ENCODE measurements around the gene ITPR2.

ITPR2 gene

DNA sequence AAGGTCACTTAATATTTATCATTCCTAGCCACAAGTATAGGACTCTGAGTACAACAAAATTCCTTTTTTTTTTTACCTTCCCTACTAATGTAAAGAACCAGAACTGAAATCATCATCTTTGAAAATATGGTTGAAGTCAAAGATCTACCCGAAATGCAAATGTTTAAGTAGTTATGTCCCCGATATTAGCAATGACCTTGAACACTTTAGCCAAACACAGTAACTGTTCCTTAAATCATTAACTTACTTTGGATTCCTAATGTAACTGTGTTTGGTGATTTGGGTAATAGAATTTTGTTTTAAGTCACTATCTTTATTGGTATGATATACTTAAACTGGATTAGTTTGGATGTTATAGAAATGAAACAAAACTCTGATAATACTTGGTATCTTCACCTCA lies 14.4 kb downstream of the ITPR2 start:
- DNase-seq, result no peak

- DNase-seq, result no peak
These were observed 14.8 kb downstream of the ITPR2 start for GRCh38 chr12:26818201-26818600.

GRCh38 chr12:26817183-26817591 lies 15.8 kb downstream of the ITPR2 start:
- peak; percentile 9 for DNase-seq

DNA sequence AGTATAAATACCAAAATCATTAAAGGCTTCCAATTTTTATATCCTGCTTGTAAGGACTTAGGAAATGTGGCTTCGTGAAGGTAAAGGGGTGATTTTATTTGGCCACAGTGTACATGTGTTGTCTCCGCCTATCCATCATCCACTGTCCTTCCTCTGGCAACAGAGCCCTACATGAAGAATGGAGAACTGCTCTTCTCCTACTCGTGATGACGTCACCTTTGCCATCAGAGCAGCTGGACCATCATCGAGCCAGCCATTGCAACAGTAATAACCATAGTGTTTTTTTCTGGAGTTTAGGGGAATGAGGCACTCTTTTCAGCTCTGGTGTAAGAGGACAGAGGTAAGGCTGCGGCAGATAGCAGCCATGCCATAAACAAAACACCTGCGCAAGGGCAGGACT lies 19.2 kb downstream of the ITPR2 start:
- DNase-seq, result peak; percentile 2

DNA sequence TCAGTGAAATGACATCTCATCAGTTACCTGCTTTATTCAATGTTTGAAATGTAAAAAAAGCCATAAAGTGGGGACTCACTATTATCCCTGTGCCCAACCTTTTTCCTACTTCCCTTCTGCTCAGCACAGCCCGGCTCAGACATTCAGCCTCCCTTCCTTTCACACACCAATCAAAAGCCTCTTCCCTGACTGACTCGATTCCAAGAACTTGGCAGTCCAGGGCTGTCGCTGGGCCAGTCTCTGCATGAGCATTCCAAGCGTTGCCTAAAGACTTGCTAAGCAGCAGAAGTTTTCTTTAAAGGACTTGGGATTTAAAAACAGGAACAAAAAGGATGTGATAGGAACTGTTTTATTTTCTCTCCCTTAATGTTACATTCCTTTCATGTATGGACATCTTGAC lies 22.7 kb downstream of the ITPR2 start:
- no peak for DNase-seq

- no peak for DNase-seq
These were observed 23.2 kb downstream of the ITPR2 start for GRCh38 chr12:26809611-26810285.

- no peak for DNase-seq
These were observed 24.1 kb downstream of the ITPR2 start for GRCh38 chr12:26808766-26809476.

DNA sequence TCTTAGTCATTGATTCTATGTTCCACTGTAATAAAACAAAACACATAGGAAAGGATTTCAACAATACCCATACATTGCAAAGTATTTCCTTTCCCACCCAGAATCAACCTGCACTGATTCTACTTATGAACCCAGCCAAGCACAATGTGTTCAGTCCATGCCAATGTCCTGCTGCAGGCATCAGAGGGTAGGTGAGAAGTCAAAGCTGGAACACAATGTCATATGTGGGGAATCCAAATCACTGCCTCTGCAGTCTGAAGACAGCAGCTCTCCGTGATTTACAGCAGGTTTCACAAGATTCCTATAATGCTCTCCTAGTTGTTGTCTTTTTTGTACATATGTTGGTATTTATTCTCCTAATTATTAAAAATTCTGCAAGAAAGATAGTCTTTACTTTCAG lies 25.7 kb downstream of the ITPR2 start:
- no peak for DNase-seq

GRCh38 chr12:26806556-26806955 lies 26.4 kb downstream of the ITPR2 start:
- DNase-seq, result no peak

DNA sequence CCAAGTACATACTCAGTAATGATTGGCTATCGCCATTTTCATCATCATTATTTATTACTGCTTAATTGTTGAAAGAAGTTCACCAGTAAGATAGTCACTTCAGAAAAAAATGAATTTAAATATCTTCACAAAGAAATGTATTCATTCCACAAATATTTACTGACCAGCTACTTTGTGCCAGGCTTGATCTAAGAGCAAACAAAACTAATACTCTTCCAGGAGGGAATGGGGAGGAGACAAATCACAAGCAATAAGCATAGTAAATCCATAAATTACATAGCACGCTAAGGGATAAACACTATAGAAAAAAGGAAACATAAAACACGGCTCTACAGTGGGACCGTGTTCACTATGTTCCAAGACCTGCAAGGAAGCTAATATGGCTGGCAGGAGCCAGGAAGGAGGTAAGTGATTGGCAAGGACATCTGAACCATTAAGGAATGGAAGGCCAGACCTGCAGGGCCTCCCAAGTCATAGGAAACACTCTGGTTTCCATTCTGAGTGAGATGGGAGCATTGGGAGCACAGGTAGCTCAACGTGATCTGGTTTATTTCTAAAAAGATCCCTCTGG lies 27.5 kb downstream of the ITPR2 start:
- DNase-seq, result no peak

DNA sequence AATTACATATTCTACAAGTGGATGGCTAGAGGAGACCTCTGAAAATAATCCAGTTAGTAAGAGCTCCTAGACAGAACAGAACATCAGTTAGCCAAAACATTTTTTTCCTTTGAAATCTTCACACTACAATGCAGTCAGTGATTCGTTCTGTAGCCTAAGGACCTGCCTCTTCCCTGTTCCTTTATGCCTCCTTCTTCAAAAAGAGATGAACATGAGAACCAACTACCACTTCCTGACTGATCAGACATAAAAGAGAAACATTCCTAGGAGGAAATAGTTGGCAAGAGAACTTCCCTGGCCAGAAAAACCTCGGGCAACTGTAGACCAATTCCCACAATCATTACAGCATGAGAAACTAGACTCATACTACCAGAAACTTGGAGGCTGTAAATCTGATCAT lies 29.4 kb downstream of the ITPR2 start:
- DNase-seq, result no peak

- DNase-seq, result no peak
These were observed 31.5 kb downstream of the ITPR2 start for GRCh38 chr12:26801486-26801885.

- no peak for DNase-seq
These were observed 32.1 kb downstream of the ITPR2 start for GRCh38 chr12:26800858-26801257.

DNA sequence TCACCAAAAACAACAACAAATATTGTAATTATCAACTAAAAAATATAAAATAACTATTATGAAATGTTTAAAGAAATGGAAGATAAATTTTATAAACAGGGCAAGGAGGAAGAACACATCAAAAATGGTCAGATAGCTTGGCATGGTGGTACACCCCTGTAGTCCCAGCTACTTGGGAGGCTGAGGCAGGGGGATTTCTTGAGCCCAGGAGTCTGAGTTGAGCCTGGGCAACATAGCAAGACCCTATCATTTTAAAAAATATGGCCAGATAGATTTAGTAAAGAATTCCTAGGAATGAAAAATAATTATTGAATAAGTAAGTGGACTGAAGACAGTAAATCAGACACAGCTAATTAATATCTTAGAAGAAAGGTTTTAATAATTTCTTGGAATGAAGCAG lies 32.6 kb downstream of the ITPR2 start:
- DNase-seq, result no peak

DNA sequence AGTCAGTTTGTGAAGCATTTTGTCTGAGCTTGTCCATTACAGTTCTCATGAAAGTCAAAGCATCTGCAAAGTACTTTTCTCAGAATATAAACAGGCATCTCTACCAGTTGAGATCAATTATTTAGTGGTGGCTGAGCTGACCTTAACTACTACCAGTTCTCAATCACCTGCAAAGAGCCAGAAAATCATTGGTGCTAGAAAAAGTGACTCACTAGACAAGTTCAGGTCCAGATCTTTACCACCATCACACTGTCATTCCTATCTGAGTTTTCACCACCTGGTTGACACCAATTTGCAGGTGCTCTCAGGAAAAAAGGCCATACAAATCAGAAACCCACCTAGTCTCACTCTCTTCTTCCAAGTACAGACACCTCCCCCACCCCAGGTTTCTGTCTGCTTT lies 33.3 kb downstream of the ITPR2 start:
- DNase-seq, result no peak

- DNase-seq, result no peak
These were observed 34.4 kb downstream of the ITPR2 start for GRCh38 chr12:26798640-26799039.

DNA sequence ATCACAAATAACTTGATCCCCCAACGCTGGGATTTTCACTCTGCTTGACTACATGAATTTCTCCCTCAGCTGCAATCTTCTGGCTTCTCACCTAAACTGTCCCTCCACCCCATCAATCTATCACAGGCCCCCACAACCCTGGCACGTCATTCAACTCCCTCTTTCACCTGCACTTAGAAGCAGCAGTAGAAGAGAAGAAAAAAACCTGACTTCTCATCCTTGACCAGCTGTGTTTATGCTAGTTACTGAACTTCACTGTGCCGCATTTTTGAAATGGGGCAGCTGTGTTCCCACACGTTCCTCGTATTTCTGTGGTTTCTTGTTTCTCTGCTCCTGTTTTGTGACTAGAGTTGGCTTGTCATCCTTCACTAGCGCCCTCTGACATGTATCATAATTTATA lies 35.0 kb downstream of the ITPR2 start:
- DNase-seq, result no peak

DNA sequence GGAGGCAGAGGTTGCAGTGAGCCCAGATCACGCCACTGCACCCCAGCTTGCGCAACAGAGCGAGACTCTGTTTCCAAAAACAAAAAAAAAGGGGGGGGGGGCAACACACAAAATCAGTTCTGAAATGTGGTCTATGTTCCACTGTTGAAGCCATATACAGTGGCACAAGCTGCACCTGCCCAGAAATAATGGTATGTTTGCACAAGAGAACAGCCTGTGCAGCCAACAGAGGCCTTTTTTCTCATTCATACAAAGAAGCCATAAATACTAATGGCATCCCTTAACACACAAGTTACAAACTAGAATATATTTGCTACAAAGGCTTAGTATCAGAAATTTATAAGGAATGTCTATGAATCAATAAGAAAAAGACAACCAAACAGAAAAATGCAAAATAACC lies 37.1 kb downstream of the ITPR2 start:
- peak; percentile 9 for DNase-seq

GRCh38 chr12:26791301-26791791 lies 41.6 kb downstream of the ITPR2 start:
- no peak for DNase-seq

- DNase-seq, result no peak
These were observed 42.4 kb downstream of the ITPR2 start for GRCh38 chr12:26790645-26790994.

GRCh38 chr12:26789731-26790644 lies 43.0 kb downstream of the ITPR2 start:
- no peak for DNase-seq

DNA sequence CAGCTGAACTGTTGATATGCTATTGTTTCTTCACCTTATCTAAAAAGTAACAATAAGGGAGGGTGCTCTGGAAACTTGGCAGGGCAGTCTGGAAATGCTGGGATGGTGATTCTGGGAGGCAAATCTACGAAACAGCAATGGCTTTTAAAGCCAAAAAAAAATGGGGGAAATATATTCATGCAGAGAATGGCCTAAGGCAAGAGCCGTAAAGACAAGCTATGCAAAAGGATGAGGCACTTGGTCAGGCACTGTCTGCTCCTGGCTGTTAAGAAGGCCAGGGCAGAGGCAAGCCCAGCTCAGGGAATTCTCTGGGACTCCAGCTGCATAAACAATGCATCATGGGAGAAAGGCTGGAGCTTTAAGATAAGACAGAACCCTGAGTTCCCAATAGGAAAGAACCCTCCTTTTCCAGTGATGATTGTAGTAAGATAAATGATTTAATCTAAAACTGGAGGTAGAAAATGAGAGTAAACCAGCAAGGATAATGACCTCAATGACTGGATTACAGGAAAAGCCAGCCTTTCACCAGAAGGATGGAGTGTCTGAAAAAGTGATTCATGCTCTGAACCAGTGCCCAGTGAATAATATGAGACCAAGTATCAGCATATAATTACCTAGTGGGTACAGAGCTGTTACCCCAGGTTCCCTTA lies 46.0 kb downstream of the ITPR2 start:
- DNase-seq, result peak; percentile 3

DNA sequence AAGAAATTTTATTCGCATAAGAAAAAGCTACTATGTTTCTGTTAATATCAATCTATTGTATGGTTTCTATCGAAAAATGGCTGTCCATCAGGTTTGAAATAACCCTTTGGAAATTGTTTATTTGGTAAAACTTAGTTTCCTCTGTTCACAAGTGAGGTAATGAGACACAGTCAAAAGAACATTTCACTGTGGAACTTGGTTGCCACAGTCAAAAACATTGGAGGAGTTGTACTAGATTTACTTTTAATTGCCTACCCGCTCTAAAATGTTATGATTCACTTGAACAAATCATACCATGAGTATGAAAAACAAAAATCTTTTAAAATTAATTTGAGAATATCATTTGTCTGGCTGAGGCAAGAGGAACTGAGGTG lies 46.5 kb downstream of the ITPR2 start:
- DNase-seq, result no peak
